Measurements from ENCODE around the gene ZBTB7C.

The ZBTB7C gene

GRCh38 chr18:48387300-48387699 lies 21.9 kb downstream of the ZBTB7C start:
- DNase-seq: no peak

GRCh38 chr18:48385596-48385995 lies 23.6 kb downstream of the ZBTB7C start:
- no peak for DNase-seq

GRCh38 chr18:48376934-48377333 lies 32.2 kb downstream of the ZBTB7C start:
- no peak for DNase-seq

- no peak for DNase-seq
Measured at GRCh38 chr18:48376406-48376805, 32.8 kb downstream of the ZBTB7C start.

- DNase-seq: no peak
Measured at GRCh38 chr18:48375150-48375800, 33.9 kb downstream of the ZBTB7C start.

GRCh38 chr18:48374423-48375149 lies 34.6 kb downstream of the ZBTB7C start:
- DNase-seq: no peak

DNA sequence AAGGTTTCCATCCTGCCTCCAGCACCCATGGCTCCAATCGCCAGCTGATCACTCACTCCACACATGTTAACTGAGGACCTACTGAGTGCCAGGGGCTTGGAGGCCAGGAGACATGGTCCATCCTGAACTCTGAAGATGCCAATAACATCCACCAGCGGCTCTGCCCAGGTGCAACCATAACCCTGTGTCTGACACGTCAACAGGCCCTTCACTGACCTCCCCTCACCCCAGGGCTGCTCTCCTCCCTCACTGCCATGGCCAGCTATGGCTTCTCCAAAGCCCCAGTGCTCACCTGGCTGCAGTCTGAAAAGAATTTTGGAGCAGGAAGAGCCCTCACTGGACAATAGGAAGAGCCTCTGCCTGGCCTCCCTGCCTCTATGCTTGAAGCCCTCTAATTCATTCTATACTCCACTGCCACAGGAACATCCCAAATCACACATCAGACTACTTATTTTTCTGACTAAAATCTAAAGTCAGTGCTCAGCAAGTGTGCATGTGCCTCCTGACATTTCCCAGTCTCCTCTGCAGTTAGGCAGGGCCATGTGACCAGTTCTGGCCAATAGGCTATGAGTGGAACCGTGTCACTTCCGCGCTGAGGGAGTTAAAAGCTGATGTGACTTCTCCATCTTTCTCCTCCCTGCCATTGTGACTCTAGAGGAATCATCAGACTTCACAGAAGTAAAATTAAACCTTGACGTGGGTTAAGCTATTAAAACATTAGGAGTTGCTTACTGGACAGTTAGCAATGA lies 37.2 kb downstream of the ZBTB7C start:
- no peak for DNase-seq

DNA sequence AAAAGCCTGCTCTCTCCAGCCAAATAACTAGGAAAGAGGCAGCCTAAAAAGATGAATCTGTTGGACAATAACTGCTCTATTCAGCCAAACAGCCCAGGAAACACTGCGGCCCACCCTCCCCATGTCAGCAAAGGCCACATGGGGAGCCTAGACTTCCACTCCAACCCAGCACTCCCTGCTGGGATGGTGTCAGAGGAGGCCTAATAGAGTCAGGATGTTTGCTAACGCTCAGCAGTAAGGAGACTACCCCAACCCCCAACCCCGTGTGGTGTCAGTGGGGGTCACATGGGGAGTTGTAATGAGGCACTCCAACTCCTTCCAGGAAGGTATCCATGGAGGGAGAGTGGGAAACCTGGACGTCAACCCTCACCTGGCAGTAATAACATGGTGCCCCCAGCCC lies 41.6 kb downstream of the ZBTB7C start:
- DNase-seq: no peak

DNA sequence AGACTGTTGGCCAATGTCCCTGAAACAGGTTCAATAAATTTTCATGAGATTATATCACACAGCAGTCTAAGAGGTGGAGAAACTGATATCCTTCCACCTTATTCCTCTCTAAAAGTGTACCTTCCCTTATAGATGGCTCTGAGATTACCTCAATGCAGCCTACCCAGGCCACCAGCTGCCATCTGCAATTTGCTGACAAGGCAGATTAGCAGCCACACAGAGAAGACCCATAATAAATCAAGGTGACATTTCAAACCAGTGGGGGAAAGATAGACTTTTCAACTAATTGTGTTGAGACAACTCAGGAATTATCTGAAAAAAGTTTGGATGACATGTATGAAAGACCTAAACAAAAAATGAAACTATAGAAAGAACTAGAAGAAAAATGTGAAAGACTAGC lies 43.2 kb downstream of the ZBTB7C start:
- no peak for DNase-seq

DNA sequence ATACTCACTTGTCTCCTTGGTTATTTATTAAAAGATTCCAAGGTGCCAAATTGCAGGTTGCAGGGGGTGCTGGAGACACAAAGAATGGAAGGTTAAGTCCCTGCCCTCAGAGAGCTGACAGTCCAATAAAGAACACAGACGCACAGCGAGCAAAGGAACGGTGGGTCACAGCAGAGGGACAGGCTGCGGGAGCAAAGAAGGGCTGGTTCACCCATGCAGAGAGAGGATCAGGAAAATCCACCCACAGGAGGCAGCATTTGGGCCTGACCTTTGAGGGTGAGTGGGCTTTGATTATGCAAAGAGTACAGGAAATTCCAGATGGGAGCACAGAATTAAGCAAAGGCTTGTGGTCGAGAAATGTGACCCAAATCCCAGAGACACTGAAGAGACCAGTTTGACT lies 45.0 kb downstream of the ZBTB7C start:
- DNase-seq: no peak

- no peak for DNase-seq
Measured at GRCh38 chr18:48363175-48363574, 46.0 kb downstream of the ZBTB7C start.

- no peak for DNase-seq
Measured at GRCh38 chr18:48361801-48362200, 47.4 kb downstream of the ZBTB7C start.

GRCh38 chr18:48360376-48361021 lies 48.7 kb downstream of the ZBTB7C start:
- DNase-seq: no peak

DNA sequence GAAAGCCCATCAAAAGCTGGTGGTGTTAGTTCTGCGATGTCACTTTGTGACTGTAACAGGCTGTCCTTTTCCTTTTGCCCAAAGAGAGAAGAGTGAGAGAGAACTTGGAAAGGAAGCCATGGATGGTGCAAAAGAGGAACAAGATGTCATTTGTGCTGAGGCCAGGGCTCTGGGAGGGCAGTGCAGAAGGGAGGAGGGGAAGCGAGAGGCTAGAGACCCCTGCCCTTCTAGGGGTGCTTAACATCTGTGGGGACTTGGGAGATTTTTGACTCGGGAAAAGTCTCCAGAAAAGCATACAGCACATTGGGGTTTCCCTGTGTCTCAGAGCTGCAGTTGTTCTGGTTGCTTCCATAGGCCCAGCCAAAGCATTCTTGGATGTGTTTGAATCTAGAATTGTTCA lies 49.6 kb downstream of the ZBTB7C start:
- no peak for DNase-seq

- DNase-seq: no peak
Measured at GRCh38 chr18:48358868-48359267, 50.3 kb downstream of the ZBTB7C start.

DNA sequence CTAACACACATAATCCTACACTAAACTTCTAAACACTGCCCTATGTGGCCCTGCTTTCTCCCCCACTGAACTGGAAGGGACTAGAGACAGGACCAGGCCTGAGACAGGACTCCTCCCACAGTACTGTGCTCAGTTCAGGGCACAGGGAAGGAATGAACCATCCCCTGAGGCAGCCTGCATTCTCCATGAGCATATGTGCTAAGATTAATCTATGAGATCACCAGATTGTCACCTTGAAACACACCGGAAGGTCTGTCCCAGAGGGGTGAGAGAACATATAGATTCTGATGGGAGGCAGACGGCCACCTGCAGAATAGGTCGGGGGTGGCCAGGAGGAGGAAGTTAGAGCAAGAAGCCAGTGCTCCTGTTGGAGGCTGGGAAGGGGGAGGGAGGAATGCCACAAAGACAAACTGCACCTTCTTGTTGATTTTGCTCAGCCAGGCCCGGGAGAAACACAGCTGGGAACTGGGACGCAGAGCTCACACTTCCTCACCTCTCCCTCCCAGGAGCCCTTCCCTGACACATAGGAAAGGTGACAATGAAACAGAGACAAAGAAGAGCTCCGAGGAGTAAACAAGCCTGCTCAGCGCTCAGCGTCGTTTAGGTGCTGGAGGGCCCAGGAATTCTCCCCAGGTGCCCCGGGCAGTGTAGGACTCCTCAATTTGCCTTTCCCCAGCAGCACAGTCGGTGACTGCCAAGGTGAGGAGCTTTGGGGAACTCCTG lies 52.1 kb downstream of the ZBTB7C start:
- no peak for DNase-seq

DNA sequence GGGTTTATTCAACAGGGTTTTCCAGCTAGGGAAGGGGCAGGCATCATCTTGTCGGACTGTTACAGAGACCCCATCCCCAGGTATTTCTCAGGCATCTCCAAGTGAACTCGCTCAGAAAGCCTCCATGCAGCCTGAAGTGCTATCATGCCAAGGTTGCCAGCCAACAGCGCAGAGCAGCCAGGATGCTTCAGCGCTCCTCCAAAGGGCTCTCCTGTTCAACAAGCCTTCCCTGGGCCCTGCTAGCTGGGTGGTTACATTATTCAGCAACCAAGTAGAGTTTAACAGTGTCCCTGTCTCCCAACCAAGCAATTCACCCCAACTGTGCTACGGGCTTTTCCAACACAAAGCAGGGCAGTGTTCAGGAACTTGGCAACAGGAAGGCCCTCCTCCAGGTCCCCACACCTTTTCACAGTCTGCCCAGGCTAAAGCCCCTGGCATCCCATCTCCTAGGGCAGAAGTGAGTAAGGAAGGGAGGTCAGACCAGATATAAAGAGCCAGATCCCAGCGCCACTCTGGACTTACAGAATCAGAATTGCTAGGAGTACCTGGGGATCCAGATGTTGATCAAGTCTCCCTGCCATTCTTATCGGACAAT lies 52.9 kb downstream of the ZBTB7C start:
- DNase-seq: no peak

DNA sequence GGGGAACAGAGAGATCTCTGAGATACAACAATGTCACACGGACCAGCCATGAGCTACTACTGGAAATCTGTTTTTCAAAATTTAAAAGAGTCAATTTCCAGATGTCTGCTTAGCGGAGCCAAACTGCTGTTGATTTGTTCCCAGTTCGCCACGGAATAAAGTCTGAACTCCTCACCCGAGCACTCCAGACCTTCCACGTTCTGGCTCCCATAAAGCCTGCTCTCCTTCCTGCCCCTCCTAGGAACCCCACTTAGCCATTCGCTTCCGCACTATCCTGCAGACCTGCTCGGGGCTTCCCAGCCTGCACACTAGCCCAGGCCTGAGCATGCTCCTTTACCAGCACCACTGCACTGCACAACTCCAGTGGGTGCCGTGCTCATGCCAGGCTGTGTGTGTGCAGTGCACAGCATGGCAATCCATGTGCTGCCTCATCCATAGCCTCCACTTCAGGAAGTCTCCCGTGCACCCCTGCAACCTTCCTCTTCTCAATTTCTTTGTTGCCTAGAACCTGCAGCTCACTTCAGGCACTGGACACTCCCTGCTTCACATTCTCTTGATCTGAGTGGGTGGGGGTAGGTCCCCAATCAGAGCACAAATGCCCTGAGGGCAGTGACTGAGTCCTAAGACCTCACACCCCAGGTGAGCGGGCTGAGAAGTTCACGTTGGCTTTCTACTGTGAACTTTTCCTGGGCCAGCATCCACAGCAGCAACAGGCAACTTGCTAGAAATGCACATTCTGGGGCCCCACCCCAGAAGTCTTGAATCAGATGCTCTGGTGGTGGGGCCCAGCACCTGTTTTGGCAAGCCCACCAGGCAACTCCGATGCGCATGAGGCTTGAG lies 53.7 kb downstream of the ZBTB7C start:
- no peak for DNase-seq

DNA sequence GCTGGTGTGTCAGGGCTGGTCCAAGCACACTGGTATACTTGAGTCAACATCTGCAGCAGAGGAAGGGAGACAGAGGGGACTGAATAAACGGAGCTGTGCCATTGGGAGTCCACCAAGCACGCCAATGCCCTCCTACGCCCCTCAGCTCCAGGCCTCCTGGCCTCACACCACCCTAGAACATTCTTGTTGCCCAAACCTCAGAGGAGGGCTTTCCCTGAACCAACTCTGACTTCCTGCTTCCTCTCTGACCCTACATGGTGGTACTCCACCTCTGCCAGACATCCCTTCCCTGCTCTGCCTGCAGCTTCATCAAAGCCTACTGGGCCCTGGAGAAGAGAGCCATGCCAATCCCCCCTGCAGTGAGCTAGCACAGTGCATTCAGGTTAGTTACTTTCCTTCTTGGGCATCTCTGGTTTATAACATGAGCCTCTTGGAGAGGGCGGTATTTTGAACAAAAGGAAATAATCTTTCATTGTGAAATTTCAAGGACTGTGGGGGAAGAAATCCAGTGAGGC lies 54.4 kb downstream of the ZBTB7C start:
- no peak for DNase-seq

GRCh38 chr18:48352051-48352755 lies 57.0 kb downstream of the ZBTB7C start:
- DNase-seq: no peak
